GM21717 (cell line): Measurements from ENCODE around the gene PANK1.
"Not testable (repeated sequence)": the region's sequence is repeated elsewhere in the genome, so short reads cannot be mapped to it uniquely, and the experiment has no call there.

Source experiments
- ATAC-seq: cut with Tn5 transposase; IDR thresholded peaks from one replicate; pipeline ENCODE4 v1.9.1; 2021; ENCODE audit warnings: mild to moderate bottlenecking, moderate library complexity; ENCODE audit not compliant: unreplicated experiment

PANK1 gene

GRCh38 chr10:89576022-89576421 is 69.0 kb downstream of the PANK1 start:
- no peak for ATAC-seq

GRCh38 chr10:89575031-89575430 is 70.0 kb downstream of the PANK1 start:
- ATAC-seq = no peak

- ATAC-seq = no peak
Observed at GRCh38 chr10:89574368-89574767, 70.7 kb downstream of the PANK1 start.

GRCh38 chr10:89567576-89568245 is 77.3 kb downstream of the PANK1 start:
- no peak for ATAC-seq

GRCh38 chr10:89566992-89567391 is 78.0 kb downstream of the PANK1 start:
- ATAC-seq = no peak

- ATAC-seq = no peak
Observed at GRCh38 chr10:89566095-89566950, 78.7 kb downstream of the PANK1 start.

- ATAC-seq = no peak
Observed at GRCh38 chr10:89565180-89565579, 79.9 kb downstream of the PANK1 start.

- ATAC-seq = no peak
Observed at GRCh38 chr10:89563861-89564478, 81.1 kb downstream of the PANK1 start.

- no peak for ATAC-seq
Observed at GRCh38 chr10:89563311-89563710, 81.7 kb downstream of the PANK1 start.

- no peak for ATAC-seq
Observed at GRCh38 chr10:89556600-89556999, 88.4 kb downstream of the PANK1 start.

- ATAC-seq = no peak
Observed at GRCh38 chr10:89555688-89556445, 89.2 kb downstream of the PANK1 start.

- no peak for ATAC-seq
Observed at GRCh38 chr10:89554433-89554832, 90.6 kb downstream of the PANK1 start.

- no peak for ATAC-seq
Observed at GRCh38 chr10:89553064-89553734, 91.8 kb downstream of the PANK1 start.

GRCh38 chr10:89552213-89552612 is 92.8 kb downstream of the PANK1 start:
- no peak for ATAC-seq

GRCh38 chr10:89550509-89550908 is 94.5 kb downstream of the PANK1 start:
- no peak for ATAC-seq

GRCh38 chr10:89549510-89549909 is 95.5 kb downstream of the PANK1 start:
- ATAC-seq = no peak

GRCh38 chr10:89548673-89549072 is 96.4 kb downstream of the PANK1 start:
- ATAC-seq = no peak

GRCh38 chr10:89547853-89548513 is 97.1 kb downstream of the PANK1 start:
- ATAC-seq = no peak

- ATAC-seq = not testable (repeated sequence)
Observed at GRCh38 chr10:89546651-89547050, 98.4 kb downstream of the PANK1 start.

GRCh38 chr10:89543841-89544240 is 101.2 kb downstream of the PANK1 start:
- ATAC-seq = no peak
